T-cell (primary cell): ENCODE measurements around the gene PLXNA2. TPM values are rescaled to one million over a fixed set of nuclear protein-coding genes. Genes with fewer than 3 reads are reported as not detected.

Experiments
- ATAC-seq, 4 experiments: fragments of 200-7000 bp in 3 of 4; fragments of 150-1000 bp in 1 of 4; cut with Tn5 transposase; replicated peaks in 1 of 4; 1 replicate in 3 of 4; 2 replicates in 1 of 4; pipeline ENCODE4 v1.10.0; 2021; ENCODE audit warnings: moderate library complexity in 3 of 4, mild to moderate bottlenecking in 2 of 4, moderate number of reproducible peaks in 1 of 4
- CTCF ChIA-PET, 2 donors: fragments of 300-600 bp; sonication (Branson Sonifier 250); formaldehyde crosslinking; loops; one replicate each; lab custom pipeline; 2022; ENCODE audit warnings: antibody characterized with exemption in 2 of 2; lab: Charles Lee
- POLR2A ChIA-PET, 2 donors: fragments of 300-600 bp; sonication (Branson Sonifier 250); formaldehyde crosslinking; loops; one replicate each; lab custom pipeline; 2022; ENCODE audit warnings: antibody characterized with exemption in 2 of 2; lab: Charles Lee
- DNase-seq, 35 experiments: peaks; one replicate each; pipeline versions ENCODE4 v3.0.0 to v3.0.0-alpha.2; 2013 to 2023
- H3K27ac ChIP-seq: one replicate; pipeline ENCODE4 v1.5.1; 2013; ENCODE audit warnings: low read length
- H3K27me3 ChIP-seq, 2 experiments: replicated peaks in 1 of 2; 1 replicate in 1 of 2; 2 replicates in 1 of 2; pipeline versions ENCODE4 v1.6.1 to v1.7.0; 2013; ENCODE audit warnings: low read length in 1 of 2, mixed read lengths in 1 of 2; ENCODE audit not compliant: control insufficient read depth in 2 of 2, insufficient read depth in 2 of 2; ENCODE audit errors: extremely low read depth in 1 of 2
- H3K36me3 ChIP-seq, 2 donors: 1 replicate in 1 of 2; 2 replicates in 1 of 2; pipeline versions ENCODE4 v1.6.1 to v1.7.0; 2013; ENCODE audit warnings: low read length in 1 of 2; ENCODE audit not compliant: control insufficient read depth in 2 of 2, insufficient read depth in 1 of 2; ENCODE audit errors: extremely low read depth in 1 of 2
- H3K4me1 ChIP-seq, 2 experiments: 1 replicate in 1 of 2; 2 replicates in 1 of 2; pipeline versions ENCODE4 v1.6.1 to v1.7.0; 2013; ENCODE audit warnings: low read length in 2 of 2, mixed read lengths in 1 of 2; ENCODE audit not compliant: insufficient read depth in 2 of 2, control insufficient read depth in 1 of 2; ENCODE audit errors: extremely low read depth in 1 of 2
- H3K4me3 ChIP-seq, 2 donors: 1 replicate in 1 of 2; 2 replicates in 1 of 2; pipeline versions ENCODE4 v1.5.1 to v1.7.0; 2013; ENCODE audit warnings: mild to moderate bottlenecking in 2 of 2, low read length in 1 of 2, moderate library complexity in 1 of 2; ENCODE audit not compliant: control insufficient read depth in 1 of 2; ENCODE audit errors: extremely low read depth in 1 of 2
- H3K9me3 ChIP-seq: 2 replicates; pipeline ENCODE4 v1.7.0; 2013
- H3K27ac Mint-ChIP-seq, 2 donors: one replicate each; pipeline ENCODE4 v1.8.0; 2020 to 2021; ENCODE audit warnings: mild to moderate bottlenecking in 2 of 2, mixed read lengths in 2 of 2
- H3K27me3 Mint-ChIP-seq, 2 donors: one replicate each; pipeline ENCODE4 v1.8.0; 2021 to 2022; ENCODE audit warnings: mixed read lengths in 2 of 2
- H3K36me3 Mint-ChIP-seq: one replicate; pipeline ENCODE4 v1.8.0; 2021; ENCODE audit warnings: mixed read lengths
- H3K4me1 Mint-ChIP-seq, 3 donors: one replicate each; pipeline ENCODE4 v1.8.0; 2020 to 2022; ENCODE audit warnings: mixed read lengths in 3 of 3, mild to moderate bottlenecking in 1 of 3
- H3K4me3 Mint-ChIP-seq, 3 donors: one replicate each; pipeline ENCODE4 v1.8.0; 2020 to 2022; ENCODE audit warnings: mild to moderate bottlenecking in 3 of 3, mixed read lengths in 3 of 3, moderate library complexity in 3 of 3
- H3K9me3 Mint-ChIP-seq, 3 donors: one replicate each; pipeline ENCODE4 v1.8.0; 2020 to 2022; ENCODE audit warnings: mixed read lengths in 3 of 3
- WGBS: methylation state at CpG from one replicate; pipeline ENCODE4 v1.1.5; 2013; ENCODE audit warnings: missing lambda C conversion rate; ENCODE audit not compliant: insufficient coverage; 5-methylcytosine and 5-hydroxymethylcytosine counted together
- total RNA-seq, 35 experiments: library from RNA in 6 of 35; stranded (reverse) in 6 of 35; fragments of 120-200 nt in 1 of 35; gene quantifications; one replicate each; pipeline versions ENCODE4 v1.2.1 to v1.2.4 and lab custom pipeline; 2013 to 2026

Gene PLXNA2
- total RNA-seq, 5 donors from 2014 or later (not counting 1 experiment from before 2014, with no cell fraction given): 1.3 to 2.6 (median 2.2) TPM

DNA sequence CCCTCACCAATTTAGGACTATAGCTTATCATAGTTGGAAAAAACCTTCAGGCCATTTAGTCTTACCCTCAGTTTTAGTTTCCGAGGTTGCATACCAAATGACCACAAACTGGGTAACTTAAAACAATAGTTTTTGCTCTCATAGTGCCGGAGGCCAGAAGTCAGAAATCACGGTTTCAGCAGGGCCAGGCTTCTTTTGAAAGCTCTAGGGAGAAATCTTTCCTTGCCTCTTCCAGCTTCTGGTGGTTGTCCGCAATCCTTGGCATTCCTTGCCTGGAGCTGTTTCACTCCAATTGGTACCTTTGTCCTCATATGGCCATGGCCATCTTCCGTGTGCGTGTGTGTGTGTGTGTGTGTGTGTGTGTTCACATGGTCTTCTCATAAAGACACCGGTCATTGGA, 12.4 kb upstream of the PLXNA2 start:
- Histone ChIP-seq H3K4me3 (no peak overlapping the region), H3K27me3 (peaks cover 0 to 8% of the 10 kb centered on the region in 2 experiments), H3K4me1 (no peaks in the 10 kb centered on the region), H3K36me3 (no peaks in the 10 kb centered on the region), H3K9me3 (no peaks in the 10 kb centered on the region), H3K27ac (no peak overlapping the region)
- no peak for ATAC-seq
- Mint-ChIP-seq H3K27ac (no peak overlapping the region), H3K4me3 (no peak overlapping the region), H3K4me1 (no peaks in the 10 kb centered on the region), H3K36me3 (no peaks in the 10 kb centered on the region), H3K27me3 (peaks cover 48% of the 10 kb centered on the region in 2 donors), H3K9me3 (peaks cover 0 to 2% (median 0%) of the 10 kb centered on the region in 3 donors)
- no peak for DNase-seq
- ChIA-PET POLR2A (no interaction called here), CTCF (no interaction called here)
- 92% methylated on average over 2 of the region's 7 CpGs for WGBS

DNA sequence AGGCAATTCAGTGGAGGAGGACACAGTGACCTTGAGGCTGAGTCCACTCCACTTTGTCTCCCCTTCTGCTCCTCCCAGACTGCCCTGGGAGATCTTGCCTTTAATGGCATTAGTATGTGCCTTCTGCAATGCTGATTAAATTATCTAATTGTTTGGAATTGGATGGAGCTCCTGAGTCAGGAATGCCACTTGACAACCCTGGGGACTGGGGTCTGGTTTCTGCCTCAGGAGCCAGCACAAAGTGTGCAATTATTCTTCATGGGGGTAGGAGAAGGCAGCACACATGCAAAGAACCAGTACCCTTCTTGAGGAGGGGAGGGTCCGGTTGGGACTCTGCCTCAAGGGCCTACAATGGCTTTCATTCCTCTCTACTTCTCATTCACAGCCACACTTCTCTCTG, 11.9 kb upstream of the PLXNA2 start:
- CTCF ChIA-PET: no interaction called here
- Mint-ChIP-seq H3K4me1 (no peaks in the 10 kb centered on the region), H3K27ac (no peak overlapping the region), H3K36me3 (no peaks in the 10 kb centered on the region), H3K9me3 (peaks cover 0 to 2% (median 0%) of the 10 kb centered on the region in 3 donors), H3K27me3 (peaks cover 51 to 53% of the 10 kb centered on the region in 2 donors), H3K4me3 (no peak overlapping the region)
- Histone ChIP-seq H3K4me3 (no peak overlapping the region), H3K9me3 (no peaks in the 10 kb centered on the region), H3K27ac (no peak overlapping the region), H3K4me1 (no peaks in the 10 kb centered on the region), H3K27me3 (peaks cover 0 to 10% of the 10 kb centered on the region in 2 experiments), H3K36me3 (no peaks in the 10 kb centered on the region)
- POLR2A ChIA-PET: no interaction called here
- DNase-seq (no peak), ATAC-seq (no peak)
- no CpG with 5 or more reads among the region's 1 CpG for WGBS

DNA sequence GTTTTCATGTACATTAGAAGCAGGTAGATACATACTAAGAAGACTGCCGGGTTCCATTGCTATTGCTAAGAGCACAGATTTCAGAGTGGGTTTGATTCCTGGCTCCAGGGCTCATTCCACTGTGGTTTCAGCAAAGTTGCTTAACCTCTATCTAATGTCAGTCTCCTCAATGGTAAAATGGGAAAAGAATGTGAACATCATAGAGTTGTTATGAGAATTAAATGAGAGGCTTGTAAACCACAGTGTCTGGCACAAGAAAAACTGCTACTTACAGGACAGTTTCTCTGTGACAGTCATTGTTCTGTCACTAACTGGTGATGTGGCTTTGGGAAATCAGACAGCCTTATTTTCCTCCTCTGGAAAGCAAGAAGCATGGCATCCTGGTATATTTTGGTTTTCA, 10.7 kb upstream of the PLXNA2 start:
- no peaks in the 10 kb centered on the region for H3K4me1 ChIP-seq
- no peak overlapping the region for H3K4me3 ChIP-seq
- no peaks in the 10 kb centered on the region for H3K4me1 Mint-ChIP-seq
- ChIA-PET POLR2A (no interaction called here), CTCF (interaction anchor here in 1 of 2 donors (0.6 kb wide), 1 partner anchor 1642 kb away, joined by 6 read pairs; the partner anchor contains the start of gene EIF2D)
- WGBS: 80% methylated on average over 1 of the region's 1 CpG
- peaks cover 51 to 54% of the 10 kb centered on the region in 2 donors for H3K27me3 Mint-ChIP-seq
- H3K4me3 Mint-ChIP-seq: no peak overlapping the region
- H3K27ac Mint-ChIP-seq: no peak overlapping the region
- H3K27me3 ChIP-seq: peaks cover 0 to 12% of the 10 kb centered on the region in 2 experiments
- no peaks in the 10 kb centered on the region for H3K9me3 ChIP-seq
- H3K27ac ChIP-seq: no peak overlapping the region
- ATAC-seq: no peak
- DNase-seq: no peak
- no peaks in the 10 kb centered on the region for H3K36me3 Mint-ChIP-seq
- no peaks in the 10 kb centered on the region for H3K36me3 ChIP-seq
- H3K9me3 Mint-ChIP-seq: no peaks in the 10 kb centered on the region

DNA sequence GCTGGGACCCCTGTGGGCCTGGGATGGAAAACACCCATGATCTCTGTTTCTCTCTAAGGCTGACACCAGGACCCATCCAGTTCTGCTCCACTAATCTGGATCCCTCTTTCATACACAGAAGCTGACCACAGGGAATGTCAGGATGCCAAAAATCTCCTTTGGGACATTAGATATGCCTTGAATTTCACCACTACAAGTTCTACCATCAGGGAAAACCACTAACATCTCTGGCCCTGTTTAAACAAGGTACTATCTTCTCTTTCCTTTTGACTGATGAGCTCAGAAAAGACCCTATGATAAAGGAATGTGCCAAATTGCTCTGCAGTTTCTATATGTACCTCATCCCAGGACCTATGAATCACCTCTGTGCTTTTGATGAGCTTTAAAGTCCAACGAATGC, 10.2 kb upstream of the PLXNA2 start:
- no peak for DNase-seq
- H3K9me3 Mint-ChIP-seq: no peaks in the 10 kb centered on the region
- CTCF ChIA-PET: interaction anchor here in 1 of 2 donors (0.6 kb wide), 1 partner anchor 1642 kb away, joined by 6 read pairs; the partner anchor contains the start of gene EIF2D

DNA sequence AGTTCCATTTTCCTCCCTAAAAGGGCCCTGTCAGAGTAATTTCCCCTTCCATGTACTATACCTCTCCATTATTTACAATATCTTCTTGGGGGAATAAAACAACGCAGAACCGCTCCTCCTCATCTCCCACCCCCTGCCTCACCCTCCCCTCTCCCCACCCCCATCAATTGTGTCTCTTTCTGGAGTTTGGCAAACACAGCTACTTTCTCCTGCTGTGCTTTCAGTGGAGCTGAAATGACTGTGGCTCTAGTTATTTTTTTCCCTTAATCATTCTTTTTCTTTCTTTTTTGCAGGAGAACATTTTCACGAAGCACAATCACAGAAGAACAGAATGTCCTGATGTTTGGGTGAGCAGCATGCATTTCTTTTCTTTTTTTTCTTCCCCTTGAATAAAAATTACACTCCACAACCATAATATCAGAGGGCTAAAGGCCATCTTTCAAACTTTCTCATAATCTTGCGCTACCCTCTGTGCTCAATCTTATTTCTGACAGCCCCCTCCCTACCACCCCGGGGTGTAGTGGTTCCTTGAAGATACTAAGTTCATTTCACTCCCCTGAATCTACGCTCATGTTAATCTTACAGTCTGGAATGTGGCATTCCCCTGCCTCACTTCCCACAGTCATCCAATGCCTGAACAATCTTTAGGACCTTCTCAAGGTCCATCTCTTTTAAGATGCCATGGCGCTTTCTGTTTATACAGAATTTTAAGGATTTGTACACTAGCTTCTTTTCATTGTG, 8.8 kb upstream of the PLXNA2 start:
- ATAC-seq (no peak), DNase-seq (no peak)
- Histone ChIP-seq H3K4me1 (no peaks in the 10 kb centered on the region), H3K27ac (no peak overlapping the region), H3K27me3 (peaks cover 0 to 21% of the 10 kb centered on the region in 2 experiments), H3K4me3 (no peak overlapping the region), H3K36me3 (no peaks in the 10 kb centered on the region), H3K9me3 (no peaks in the 10 kb centered on the region)
- peaks cover 51% of the 10 kb centered on the region in 2 donors for H3K27me3 Mint-ChIP-seq
- no peak overlapping the region for H3K27ac Mint-ChIP-seq
- WGBS: 80% methylated on average over 3 of the region's 7 CpGs
- CTCF ChIA-PET: no interaction called here
- no peaks in the 10 kb centered on the region for H3K36me3 Mint-ChIP-seq
- H3K9me3 Mint-ChIP-seq: no peaks in the 10 kb centered on the region
- no peak overlapping the region for H3K4me3 Mint-ChIP-seq
- H3K4me1 Mint-ChIP-seq: no peaks in the 10 kb centered on the region
- POLR2A ChIA-PET: no interaction called here

More for the DNA sequence above, 10.2 kb upstream of the PLXNA2 start:
- POLR2A ChIA-PET: no interaction called here
- H3K4me3 ChIP-seq: no peak overlapping the region
- H3K36me3 ChIP-seq: no peaks in the 10 kb centered on the region
- peaks cover 0 to 15% of the 10 kb centered on the region in 2 experiments for H3K27me3 ChIP-seq
- H3K9me3 ChIP-seq: no peaks in the 10 kb centered on the region
- Mint-ChIP-seq H3K36me3 (no peaks in the 10 kb centered on the region), H3K4me1 (no peaks in the 10 kb centered on the region), H3K4me3 (no peak overlapping the region), H3K27me3 (peaks cover 51 to 53% of the 10 kb centered on the region in 2 donors), H3K27ac (no peak overlapping the region)
- no peaks in the 10 kb centered on the region for H3K4me1 ChIP-seq
- no peak overlapping the region for H3K27ac ChIP-seq
- WGBS: no CpG with 5 or more reads among the region's 1 CpG
- ATAC-seq: no peak

DNA sequence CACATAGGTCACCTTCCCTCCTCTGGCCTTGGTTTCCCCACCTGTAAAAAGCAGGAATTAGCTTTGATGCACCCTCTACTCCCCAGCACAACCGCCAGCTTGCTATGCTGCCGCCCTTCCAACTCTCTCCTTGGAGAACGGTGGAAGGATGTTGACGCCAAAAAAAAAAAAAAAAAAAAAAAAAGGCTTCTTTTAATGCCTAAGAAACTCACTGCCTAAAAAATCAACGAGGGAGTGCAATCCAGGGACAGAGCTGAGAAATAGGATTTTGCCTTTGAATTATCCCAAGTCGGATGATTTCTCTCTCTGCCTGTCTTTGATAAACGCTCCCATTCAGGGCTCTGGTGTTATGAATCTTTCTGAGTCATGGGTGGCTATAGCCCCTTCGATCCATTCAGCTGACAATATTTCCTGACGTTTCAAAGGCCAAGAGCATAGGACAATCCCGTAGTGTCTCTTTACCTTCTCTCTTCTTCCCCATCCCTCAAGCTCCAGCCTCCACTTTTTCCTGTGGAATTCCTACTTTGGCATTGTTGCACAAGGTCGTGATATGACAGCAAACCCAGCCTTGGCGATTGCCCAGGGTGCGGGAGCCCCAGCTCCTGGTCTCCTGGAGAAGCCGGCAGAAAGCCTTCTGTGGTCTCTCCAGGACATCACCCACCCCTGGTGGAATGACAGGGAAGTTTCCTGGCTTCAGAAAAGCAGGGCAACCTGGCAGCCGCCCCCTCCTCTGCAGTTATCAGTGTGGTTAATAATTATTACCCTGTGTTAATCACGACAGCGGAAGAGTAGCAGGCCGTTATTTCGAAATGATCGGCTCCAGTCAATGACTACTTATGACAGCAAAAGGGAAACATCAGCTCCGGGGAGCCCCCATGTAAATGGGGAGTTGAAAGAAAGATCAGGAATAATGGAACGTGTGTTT, 8.0 kb upstream of the PLXNA2 start:
- H3K27ac ChIP-seq: no peak overlapping the region
- H3K9me3 Mint-ChIP-seq: no peaks in the 10 kb centered on the region
- peaks cover 0 to 25% of the 10 kb centered on the region in 2 experiments for H3K27me3 ChIP-seq
- peaks cover 42 to 44% of the 10 kb centered on the region in 2 donors for H3K27me3 Mint-ChIP-seq
- H3K36me3 Mint-ChIP-seq: no peaks in the 10 kb centered on the region
- 77% methylated on average over 9 of the region's 22 CpGs for WGBS
- POLR2A ChIA-PET: no interaction called here
- ATAC-seq: no peak
- H3K4me3 Mint-ChIP-seq: no peak overlapping the region
- no peak overlapping the region for H3K4me3 ChIP-seq
- no peaks in the 10 kb centered on the region for H3K4me1 Mint-ChIP-seq
- H3K9me3 ChIP-seq: no peaks in the 10 kb centered on the region
- DNase-seq: no peak
- no peaks in the 10 kb centered on the region for H3K36me3 ChIP-seq
- no peak overlapping the region for H3K27ac Mint-ChIP-seq
- CTCF ChIA-PET: interaction anchor here (0.6 kb wide), 2 partner anchors 16 to 17 kb away, joined by 3 to 8 read pairs; no protein-coding TSS in a partner anchor
- H3K4me1 ChIP-seq: no peaks in the 10 kb centered on the region
